Stomach (tissue), 9 donors: Measurements from ENCODE around the gene TM9SF4. TPM values are rescaled to one million over a fixed set of nuclear protein-coding genes. Genes with fewer than 3 reads are reported as not detected.

Experiments
- DNase-seq, 2 donors: peaks; one replicate each; pipeline versions ENCODE4 v3.0.0 to v3.0.0-alpha.2; 2013 to 2019
- H3K27ac ChIP-seq, 5 donors: fragments of 200-600 bp in 4 of 5; sonication (generic) in 4 of 5; one replicate each; pipeline ENCODE4 v1.5.1; 2013 to 2019; ENCODE audit warnings: mild to moderate bottlenecking in 1 of 5, moderate library complexity in 1 of 5
- H3K27me3 ChIP-seq, 3 donors: fragments of 200-600 bp; sonication (generic); one replicate each; pipeline ENCODE4 v1.5.1; 2017 to 2019; ENCODE audit warnings: mixed run types in 1 of 3
- H3K36me3 ChIP-seq, 4 donors: fragments of 200-600 bp; sonication (generic); 1 replicate in 3 of 4; 2 replicates in 1 of 4; pipeline ENCODE4 v1.5.1; 2016 to 2019
- H3K4me1 ChIP-seq, 4 donors: fragments of 200-600 bp; sonication (generic); one replicate each; pipeline ENCODE4 v1.5.1; 2016 to 2019
- H3K4me3 ChIP-seq, 4 donors: fragments of 200-600 bp; sonication (generic) in 3 of 4; one replicate each; pipeline ENCODE4 v1.5.1; 2016 to 2019; ENCODE audit warnings: mild to moderate bottlenecking in 1 of 4
- H3K9me3 ChIP-seq, 4 donors: fragments of 200-600 bp; sonication (generic); one replicate each; pipeline ENCODE4 v1.5.1; 2016 to 2019
- CTCF ChIP-seq, 7 experiments: fragments of 450-650 bp in 4 of 7; fragments of 200-600 bp in 3 of 7; sonication (generic) in 3 of 7; IDR thresholded peaks; one replicate each; pipeline ENCODE4 v1.5.1; 2016 to 2019; ENCODE audit warnings: antibody characterized with exemption in 7 of 7, control low read depth in 2 of 7, mild to moderate bottlenecking in 1 of 7
- EP300 ChIP-seq: sonication (generic); formaldehyde crosslinking; IDR thresholded peaks from one replicate; pipeline ENCODE4 v1.6.1; 2017; ENCODE audit warnings: antibody characterized with exemption
- POLR2A ChIP-seq, 4 donors: fragments of 450-650 bp; IDR thresholded peaks; one replicate each; pipeline ENCODE4 v1.6.1; 2016; ENCODE audit warnings: antibody characterized with exemption in 4 of 4, control low read depth in 2 of 4, mild to moderate bottlenecking in 1 of 4, moderate library complexity in 1 of 4
- POLR2AphosphoS5 ChIP-seq, 3 donors: sonication (generic); formaldehyde crosslinking; IDR thresholded peaks; one replicate each; pipeline ENCODE4 v1.6.1; 2016; ENCODE audit warnings: antibody characterized with exemption in 3 of 3
- WGBS, 5 donors: extraction: QIAGEN DNeasy Blood & Tissue Kit in 3 of 5; methylation state at CpG; one replicate each; pipeline versions ENCODE4 v1.1.5 to v1.1.7; 2013 to 2018; 5-methylcytosine and 5-hydroxymethylcytosine counted together
- intact Hi-C: fragments of 100-400 bp; cut with DNase I; formaldehyde crosslinking; loops from one replicate; pipeline ENCODE4 v1.15.1; 2023; ENCODE audit warnings: low total_unique reads
- polyA plus RNA-seq, 3 donors: library from polyadenylated mRNA; stranded (reverse); fragments of 200-250 nt; gene quantifications; one replicate each; pipeline ENCODE4 v1.2.3, GENCODE V29; 2013
- total RNA-seq, 5 donors: library from RNA; depleted of rRNA; stranded (reverse); fragments of >200 nt; gene quantifications; one replicate each; pipeline versions ENCODE4 v1.1.0 to v1.2.3, GENCODE V29; 2014 to 2016
- donor health status: healthy with polysubstance abuse.
- donor health status: Bipolar disorder and iron deficiency.
- donor health status: healthy.

The TM9SF4 gene
- total and polyA plus RNA-seq, 8 donors: 6.7 to 50.8 (median 21.9) TPM

GRCh38 chr20:32070282-32070681 is 39.2 kb upstream of the TM9SF4 start:
- Histone ChIP-seq H3K4me1 (peaks cover 0 to 6% (median 0%) of the 10 kb centered on the region in 4 donors), H3K36me3 (peaks cover 0 to 7% (median 0%) of the 10 kb centered on the region in 4 donors), H3K27ac (peak overlapping the region in 2 of 5 donors; percentile 70 to 77), H3K27me3 (peaks cover 0 to 34% (median 0%) of the 10 kb centered on the region in 3 donors), H3K4me3 (no peak overlapping the region), H3K9me3 (no peaks in the 10 kb centered on the region)
- intact Hi-C loops: no loop called here
- WGBS, 5 donors: 61 to 100% (median 84%) methylated on average over 1 of the region's 1 CpG
- TF ChIP-seq POLR2AphosphoS5 (IDR thresholded peaks at IDR 0.05) (no peak), POLR2A (IDR thresholded peaks at IDR 0.05) (no peak), EP300 (no peak), CTCF (IDR thresholded peaks at IDR 0.05) (no peak)
- no peak for DNase-seq

GRCh38 chr20:32070690-32071213 is 38.8 kb upstream of the TM9SF4 start:
- no peak overlapping the region for H3K4me3 ChIP-seq
- peak overlapping the region in 2 of 5 donors; percentile 70 to 77 for H3K27ac ChIP-seq
- TF ChIP-seq POLR2AphosphoS5 (IDR thresholded peaks at IDR 0.05): no peak
- no peak for TF ChIP-seq CTCF (IDR thresholded peaks at IDR 0.05)
- TF ChIP-seq EP300: no peak
- no peak for TF ChIP-seq POLR2A (IDR thresholded peaks at IDR 0.05)
- no peaks in the 10 kb centered on the region for H3K9me3 ChIP-seq
- peaks cover 0 to 6% (median 0%) of the 10 kb centered on the region in 4 donors for H3K4me1 ChIP-seq
- peaks cover 0 to 7% (median 0%) of the 10 kb centered on the region in 4 donors for H3K36me3 ChIP-seq
- H3K27me3 ChIP-seq: peaks cover 0 to 38% (median 0%) of the 10 kb centered on the region in 3 donors
- 36 to 42% (median 39%) methylated on average over 4 of the region's 4 CpGs for WGBS, 5 donors
- intact Hi-C loops: no loop called here
- DNase-seq: no peak

- intact Hi-C loops: no loop called here
- peaks cover 0 to 7% (median 0%) of the 10 kb centered on the region in 4 donors for H3K36me3 ChIP-seq
- no peaks in the 10 kb centered on the region for H3K9me3 ChIP-seq
- H3K4me3 ChIP-seq: no peak overlapping the region
- H3K27ac ChIP-seq: peak overlapping the region in 1 of 5 donors; percentile 16
- no peak for TF ChIP-seq POLR2A (IDR thresholded peaks at IDR 0.05)
- no peak for TF ChIP-seq POLR2AphosphoS5 (IDR thresholded peaks at IDR 0.05)
- TF ChIP-seq CTCF (IDR thresholded peaks at IDR 0.05): no peak
- no peak for TF ChIP-seq EP300
- WGBS, 5 donors: 73 to 81% (median 78%) methylated on average over 17 of the region's 17 CpGs
- peaks cover 0 to 45% (median 0%) of the 10 kb centered on the region in 3 donors for H3K27me3 ChIP-seq
- no peak for DNase-seq
- H3K4me1 ChIP-seq: peaks cover 0 to 6% (median 0%) of the 10 kb centered on the region in 4 donors
These were observed 37.9 kb upstream of the TM9SF4 start for GRCh38 chr20:32071395-32072167.

GRCh38 chr20:32072168-32072750 is 37.3 kb upstream of the TM9SF4 start:
- no peak for DNase-seq
- H3K27ac ChIP-seq: no peak overlapping the region
- TF ChIP-seq EP300: no peak
- no peak for TF ChIP-seq POLR2A (IDR thresholded peaks at IDR 0.05)
- TF ChIP-seq CTCF (IDR thresholded peaks at IDR 0.05): no peak
- TF ChIP-seq POLR2AphosphoS5 (IDR thresholded peaks at IDR 0.05): no peak
- peaks cover 0 to 45% (median 0%) of the 10 kb centered on the region in 3 donors for H3K27me3 ChIP-seq
- no peak overlapping the region for H3K4me3 ChIP-seq
- peaks cover 0 to 7% (median 0%) of the 10 kb centered on the region in 4 donors for H3K36me3 ChIP-seq
- no peaks in the 10 kb centered on the region for H3K9me3 ChIP-seq
- WGBS, 5 donors: 66 to 81% (median 76%) methylated on average over 6 of the region's 6 CpGs
- intact Hi-C loops: no loop called here
- H3K4me1 ChIP-seq: peaks cover 0 to 6% (median 0%) of the 10 kb centered on the region in 4 donors
